Fibroblast of the aortic adventitia (primary cell): ENCODE data around the gene ARHGAP30. TPM values are rescaled to one million over a fixed set of nuclear protein-coding genes. Genes with fewer than 3 reads are reported as not detected.
"Not testable (repeated sequence)": the region's sequence is repeated elsewhere in the genome, so short reads cannot be mapped to it uniquely, and the experiment has no call there.

ENCODE experiments used
- DNase-seq: peaks from one replicate; pipeline ENCODE4 v3.0.0-alpha.2; 2010; ENCODE audit warnings: low read depth
- H3K4me3 ChIP-seq: 2 replicates; pipeline ENCODE4 v1.5.1; 2011; ENCODE audit warnings: low read depth, mild to moderate bottlenecking, control low read depth, low read length, moderate library complexity
- total RNA-seq: library from RNA; depleted of rRNA; stranded (reverse); fragments of >200 nt; gene quantifications from 2 replicates; pipeline ENCODE4 v1.2.3, GENCODE V29; 2012; ENCODE audit warnings: low replicate concordance
- TF ChIP-seq, protein P1 (sequence below): IDR thresholded peaks from 2 replicates; pipeline ENCODE4 v1.5.1; 2011; ENCODE audit warnings: mild to moderate bottlenecking, low read length, control low read depth, inconsistent platforms; ENCODE audit not compliant: insufficient read depth

ARHGAP30 gene
- total RNA-seq, 1 donor = not detected

GRCh38 chr1:161070761-161071160 is 1.1 kb upstream of the ARHGAP30 start:
- TF ChIP-seq, protein P1, sequence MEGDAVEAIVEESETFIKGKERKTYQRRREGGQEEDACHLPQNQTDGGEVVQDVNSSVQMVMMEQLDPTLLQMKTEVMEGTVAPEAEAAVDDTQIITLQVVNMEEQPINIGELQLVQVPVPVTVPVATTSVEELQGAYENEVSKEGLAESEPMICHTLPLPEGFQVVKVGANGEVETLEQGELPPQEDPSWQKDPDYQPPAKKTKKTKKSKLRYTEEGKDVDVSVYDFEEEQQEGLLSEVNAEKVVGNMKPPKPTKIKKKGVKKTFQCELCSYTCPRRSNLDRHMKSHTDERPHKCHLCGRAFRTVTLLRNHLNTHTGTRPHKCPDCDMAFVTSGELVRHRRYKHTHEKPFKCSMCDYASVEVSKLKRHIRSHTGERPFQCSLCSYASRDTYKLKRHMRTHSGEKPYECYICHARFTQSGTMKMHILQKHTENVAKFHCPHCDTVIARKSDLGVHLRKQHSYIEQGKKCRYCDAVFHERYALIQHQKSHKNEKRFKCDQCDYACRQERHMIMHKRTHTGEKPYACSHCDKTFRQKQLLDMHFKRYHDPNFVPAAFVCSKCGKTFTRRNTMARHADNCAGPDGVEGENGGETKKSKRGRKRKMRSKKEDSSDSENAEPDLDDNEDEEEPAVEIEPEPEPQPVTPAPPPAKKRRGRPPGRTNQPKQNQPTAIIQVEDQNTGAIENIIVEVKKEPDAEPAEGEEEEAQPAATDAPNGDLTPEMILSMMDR = no peak
- no peak overlapping the region for H3K4me3 ChIP-seq
- DNase-seq = no peak

DNA sequence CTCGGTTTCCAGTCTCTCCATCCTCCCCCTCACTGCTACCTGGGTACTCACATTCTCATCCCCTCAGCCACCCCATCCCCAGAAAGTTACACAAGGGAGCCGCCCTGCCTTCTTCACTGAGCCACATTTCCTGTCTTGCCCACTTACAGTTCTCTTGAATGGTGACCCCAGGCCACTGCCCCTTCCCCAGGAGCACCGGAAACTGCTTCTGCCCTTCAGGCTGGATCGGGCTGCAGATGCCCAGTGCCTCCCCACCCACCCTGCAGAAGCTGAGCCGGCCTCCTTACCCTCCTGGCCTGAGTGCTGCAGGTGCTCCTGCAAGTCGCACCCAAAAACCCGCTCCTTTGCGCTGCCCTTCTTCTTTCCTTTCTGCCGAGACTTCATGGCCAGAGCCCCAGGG is 450 bp downstream of the ARHGAP30 start:
- DNase-seq = no peak
- H3K4me3 ChIP-seq = no peak overlapping the region
- TF ChIP-seq, protein P1 = no peak

DNA sequence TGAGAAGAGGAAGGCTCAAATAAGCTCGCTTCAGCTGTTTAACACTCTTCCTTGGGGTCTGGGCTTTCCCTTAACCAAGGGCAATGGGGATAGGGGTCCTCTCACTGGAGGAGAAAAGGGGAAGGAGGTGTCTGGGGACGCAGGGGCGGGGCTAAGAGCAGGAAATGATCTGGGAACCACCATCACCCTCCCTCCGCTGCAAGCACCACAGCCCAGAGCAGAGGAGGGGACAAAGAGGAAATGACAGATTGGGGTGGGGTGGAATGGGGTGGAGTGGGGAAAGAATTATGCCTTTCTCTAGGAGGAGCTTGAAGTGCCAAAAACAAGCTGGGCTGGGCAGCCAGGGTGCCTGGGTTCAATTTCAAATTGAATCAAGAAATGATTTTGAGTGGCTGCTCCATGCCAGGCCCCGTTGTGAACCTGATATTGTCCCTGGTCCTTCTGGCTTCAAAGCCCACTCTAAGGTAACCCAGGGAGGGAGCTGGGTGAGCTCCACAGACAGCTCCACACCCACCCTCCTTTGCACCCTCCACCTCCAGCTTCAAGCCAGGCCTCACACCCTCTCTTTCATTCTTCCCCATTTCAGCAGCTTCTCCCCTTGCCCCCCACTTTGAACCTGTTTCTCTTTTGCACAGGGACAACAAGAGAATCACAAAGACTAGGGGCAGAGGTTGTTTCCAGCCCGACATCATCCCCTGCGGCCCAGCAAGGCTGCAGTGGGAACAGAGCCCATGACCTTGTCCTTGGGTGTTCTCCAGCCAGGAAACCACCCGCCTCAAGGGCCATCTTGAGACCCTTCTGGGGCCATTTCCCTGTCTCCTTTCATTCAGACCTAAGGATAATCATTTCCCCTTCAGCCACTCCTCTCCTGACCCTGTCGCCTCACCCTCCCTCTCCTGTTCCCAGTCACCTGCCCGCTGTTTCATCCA is 1.1 kb downstream of the ARHGAP30 start:
- DNase-seq = no peak
- no peak overlapping the region for H3K4me3 ChIP-seq
- TF ChIP-seq, protein P1 = no peak

DNA sequence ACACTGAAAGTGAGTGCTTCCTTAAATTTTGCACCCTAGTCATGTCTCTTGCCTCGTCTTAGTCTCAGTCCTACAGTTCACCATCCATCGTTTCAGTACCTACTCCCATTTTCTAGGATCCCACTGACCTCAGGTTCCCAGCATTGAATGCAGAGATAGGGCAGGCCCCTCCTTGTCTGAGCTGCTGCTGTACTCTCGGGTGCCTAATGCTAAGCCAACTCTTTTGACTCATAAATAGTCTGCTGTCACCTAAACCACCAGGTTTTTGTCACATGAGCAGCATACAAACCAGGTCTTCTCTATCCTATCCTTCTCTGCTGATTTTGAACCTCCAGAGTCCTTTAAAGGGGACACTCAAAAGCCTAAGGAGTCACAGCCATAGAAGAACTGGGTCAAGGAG is 3.0 kb downstream of the ARHGAP30 start:
- TF ChIP-seq, protein P1 = no peak
- H3K4me3 ChIP-seq = no peak overlapping the region
- DNase-seq = no peak

DNA sequence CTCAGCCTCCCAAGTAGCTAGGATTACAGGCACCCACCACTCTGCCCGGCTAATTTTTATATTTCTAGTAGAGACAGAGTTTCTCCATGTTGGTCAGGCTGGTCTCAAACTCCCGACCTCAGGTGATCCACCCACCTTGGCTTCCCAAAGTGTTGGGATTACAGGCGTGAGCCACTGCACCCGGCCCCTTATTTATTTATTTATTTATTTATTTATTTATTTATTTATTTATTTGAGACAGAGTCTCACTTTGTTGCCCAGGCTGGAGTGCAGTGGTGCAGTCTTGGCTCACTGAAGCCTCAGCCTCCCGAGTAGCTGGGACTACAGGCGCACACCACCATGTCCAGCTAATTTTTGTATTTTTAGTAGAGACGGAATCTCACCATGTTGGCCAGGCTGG is 4.0 kb downstream of the ARHGAP30 start:
- not testable (repeated sequence) for DNase-seq, H3K4me3 ChIP-seq

DNA sequence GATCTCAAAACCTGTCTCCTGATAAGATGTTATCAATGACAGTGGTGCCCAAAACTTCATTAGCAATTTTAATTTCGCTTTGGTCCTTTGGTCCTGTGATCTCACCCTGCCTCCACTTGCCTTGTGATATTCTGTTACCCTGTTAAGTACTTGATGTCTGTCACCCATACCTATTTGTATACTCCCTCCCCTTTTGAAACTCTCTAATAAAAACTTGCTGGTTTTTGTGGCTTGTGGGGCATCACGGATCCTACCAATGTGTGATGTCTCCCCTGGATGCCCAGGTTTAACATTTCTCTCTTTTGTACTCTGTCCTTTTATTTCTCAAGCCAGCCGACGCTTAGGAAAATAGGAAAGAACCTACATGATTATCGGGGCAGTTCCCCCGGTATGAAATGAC is 5.8 kb downstream of the ARHGAP30 start:
- DNase-seq, H3K4me3 ChIP-seq: not testable (repeated sequence)

DNA sequence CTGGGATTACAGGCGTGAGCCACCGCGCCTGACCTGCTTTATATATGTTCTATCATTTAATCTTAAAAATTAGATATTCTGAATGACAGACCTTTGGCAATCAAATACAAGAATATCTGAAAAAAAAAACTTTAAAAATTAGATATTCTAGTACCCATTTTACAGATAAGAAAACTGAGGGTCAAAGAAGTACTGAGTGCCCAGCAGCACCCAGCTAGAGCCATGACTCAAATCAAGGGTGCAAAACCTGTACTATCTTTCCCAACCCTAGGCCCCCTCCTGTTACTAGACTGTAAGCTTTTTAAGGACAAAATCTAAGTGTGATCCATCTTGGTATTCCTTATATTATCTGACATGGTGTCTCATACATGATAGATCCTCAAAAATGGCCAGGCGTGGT is 8.3 kb downstream of the ARHGAP30 start:
- TF ChIP-seq, protein P1 = no peak
- DNase-seq = no peak

GRCh38 chr1:161059293-161059692 is 10.4 kb downstream of the ARHGAP30 start:
- TF ChIP-seq, protein P1 = no peak
- no peak for DNase-seq
- H3K4me3 ChIP-seq = no peak overlapping the region

More for the DNA sequence above, 8.3 kb downstream of the ARHGAP30 start:
- H3K4me3 ChIP-seq = no peak overlapping the region
